H1 (cell line): ENCODE measurements around the gene PPIF. TPM values are rescaled to one million over a fixed set of nuclear protein-coding genes. Genes with fewer than 3 reads are reported as not detected.
"Not testable (repeated sequence)": the region's sequence is repeated elsewhere in the genome, so short reads cannot be mapped to it uniquely, and the experiment has no call there.

ENCODE experiments used
- CTCF ChIA-PET: fragments of 300-600 bp; sonication (Branson Sonifier 250); formaldehyde crosslinking; loops from one replicate; lab custom pipeline; 2021; ENCODE audit not compliant: partially characterized antibody; lab: Charles Lee
- POLR2A ChIA-PET: fragments of 300-600 bp; sonication (Branson Sonifier 250); formaldehyde crosslinking; loops from one replicate; lab custom pipeline; 2021; ENCODE audit warnings: inconsistent platforms; ENCODE audit not compliant: partially characterized antibody; lab: Charles Lee
- DNase-seq, 2 experiments: peaks; one replicate each; pipeline versions ENCODE4 v3.0.0 to v3.0.0-alpha.2; 2010 to 2022; ENCODE audit warnings: low spot score in 2 of 2, low read depth in 1 of 2, mixed read lengths in 1 of 2
- FAIRE-seq: peaks from 2 replicates; lab custom pipeline; 2011; peaks lifted over from hg19 to GRCh38; lab: Jason Lieb, UNC
- H2AFZ ChIP-seq: 2 replicates; pipeline ENCODE4 v1.8.1; 2012; ENCODE audit warnings: low read length, inconsistent platforms
- H2AK5ac ChIP-seq: 2 replicates; pipeline ENCODE4 v1.6.1; 2013; ENCODE audit warnings: low read depth, low read length
- H2BK120ac ChIP-seq: replicated peaks from 2 replicates; pipeline ENCODE3; 2013; ENCODE audit warnings: low read depth, low read length, inconsistent platforms
- H2BK12ac ChIP-seq: 2 replicates; pipeline ENCODE4 v1.6.1; 2013; ENCODE audit warnings: low read depth, low read length
- H2BK15ac ChIP-seq: 2 replicates; pipeline ENCODE4 v1.6.1; 2013; ENCODE audit warnings: low read length
- H2BK20ac ChIP-seq: 2 replicates; pipeline ENCODE4 v1.6.1; 2013; ENCODE audit warnings: low read length
- H2BK5ac ChIP-seq: 2 replicates; pipeline ENCODE4 v1.6.1; 2013; ENCODE audit warnings: low read depth, low read length
- H3K14ac ChIP-seq: 2 replicates; pipeline ENCODE4 v1.6.1; 2013; ENCODE audit warnings: inconsistent platforms; ENCODE audit not compliant: insufficient read length
- H3K18ac ChIP-seq: 2 replicates; pipeline ENCODE4 v1.6.1; 2013; ENCODE audit warnings: low read length; ENCODE audit errors: extremely low read depth
- H3K23ac ChIP-seq: 2 replicates; pipeline ENCODE4 v1.6.1; 2013; ENCODE audit warnings: inconsistent platforms; ENCODE audit not compliant: insufficient read length
- H3K23me2 ChIP-seq: 2 replicates; pipeline ENCODE4 v1.6.1; 2013; ENCODE audit warnings: low read depth, low read length
- H3K27ac ChIP-seq: 2 replicates; pipeline ENCODE4 v1.6.1; 2011; ENCODE audit warnings: low read depth, low read length, inconsistent platforms
- H3K27me3 ChIP-seq, 4 experiments: replicated peaks in 1 of 4; 1 replicate in 1 of 4; 2 replicates in 3 of 4; pipeline versions ENCODE4 v1.6.1 to v1.8.1; 2011 to 2013; ENCODE audit warnings: low read length in 3 of 4, mild to moderate bottlenecking in 3 of 4, inconsistent platforms in 2 of 4, mixed read lengths in 2 of 4, moderate library complexity in 1 of 4; ENCODE audit not compliant: control insufficient read depth in 3 of 4, insufficient read depth in 3 of 4; ENCODE audit errors: extremely low read depth in 1 of 4
- H3K36me3 ChIP-seq, 4 experiments: 2 replicates each; pipeline versions ENCODE4 v1.6.1 to v1.8.1; 2011 to 2013; ENCODE audit warnings: mild to moderate bottlenecking in 4 of 4, low read length in 3 of 4, moderate library complexity in 2 of 4, control low read depth in 1 of 4, inconsistent platforms in 1 of 4; ENCODE audit not compliant: insufficient read depth in 4 of 4, control insufficient read depth in 2 of 4
- H3K4ac ChIP-seq: replicated peaks from 2 replicates; pipeline ENCODE3; 2013; ENCODE audit warnings: low read length, low read depth, mixed read lengths, inconsistent platforms; ENCODE audit not compliant: insufficient read length
- H3K4me1 ChIP-seq, 4 experiments: replicated peaks in 1 of 4; 1 replicate in 1 of 4; 2 replicates in 3 of 4; pipeline versions ENCODE4 v1.6.1 to v1.8.1; 2011 to 2013; ENCODE audit warnings: low read length in 3 of 4, inconsistent platforms in 2 of 4, mixed read lengths in 1 of 4; ENCODE audit not compliant: insufficient read depth in 4 of 4, control insufficient read depth in 3 of 4
- H3K4me2 ChIP-seq, 2 experiments: 2 replicates each; pipeline versions ENCODE4 v1.6.1 to v1.8.1; 2011 to 2013; ENCODE audit warnings: low read depth in 2 of 2, low read length in 2 of 2, control low read depth in 1 of 2, inconsistent platforms in 1 of 2, mild to moderate bottlenecking in 1 of 2; ENCODE audit not compliant: insufficient read depth in 1 of 2
- H3K4me3 ChIP-seq, 4 experiments: fragments of 200-600, 300-600 bp in 1 of 4; sonication (generic), shearing (Covaris generic), sonication (Bioruptor Twin) in 1 of 4; 2 replicates each; pipeline versions ENCODE4 v1.5.1 to v1.8.1; 2011 to 2016; ENCODE audit warnings: low read length in 4 of 4, low read depth in 3 of 4, control low read depth in 2 of 4, inconsistent platforms in 2 of 4, mild to moderate bottlenecking in 2 of 4, mixed read lengths in 1 of 4, moderate library complexity in 1 of 4; ENCODE audit not compliant: insufficient read depth in 2 of 4; ENCODE audit errors: extremely low read depth in 1 of 4
- H3K56ac ChIP-seq: replicated peaks from 2 replicates; pipeline ENCODE3; 2013; ENCODE audit warnings: low read depth, mild to moderate bottlenecking, mixed read lengths, low read length, inconsistent platforms; ENCODE audit not compliant: insufficient read length
- H3K79me1 ChIP-seq: 2 replicates; pipeline ENCODE4 v1.6.1; 2013; ENCODE audit warnings: low read depth, low read length, control low read depth
- H3K79me2 ChIP-seq, 2 experiments: 2 replicates each; pipeline versions ENCODE4 v1.6.1 to v1.8.1; 2012 to 2013; ENCODE audit warnings: low read length in 2 of 2, mild to moderate bottlenecking in 2 of 2, inconsistent platforms in 1 of 2; ENCODE audit not compliant: insufficient read depth in 2 of 2, control insufficient read depth in 1 of 2
- H3K9ac ChIP-seq, 4 experiments: replicated peaks in 1 of 4; 1 replicate in 1 of 4; 2 replicates in 3 of 4; pipeline versions ENCODE4 v1.6.1 to v1.8.1; 2011 to 2013; ENCODE audit warnings: low read depth in 3 of 4, low read length in 3 of 4, control low read depth in 2 of 4, mild to moderate bottlenecking in 2 of 4, moderate library complexity in 2 of 4, inconsistent platforms in 1 of 4; ENCODE audit errors: extremely low read depth in 1 of 4
- H3K9me3 ChIP-seq, 2 experiments: 2 replicates each; pipeline versions ENCODE4 v1.6.1 to v1.8.1; 2012 to 2013; ENCODE audit warnings: mild to moderate bottlenecking in 2 of 2, moderate library complexity in 2 of 2, control low read depth in 1 of 2, inconsistent platforms in 1 of 2, low read depth in 1 of 2, low read length in 1 of 2, mixed read lengths in 1 of 2; ENCODE audit not compliant: insufficient read depth in 2 of 2
- H4K20me1 ChIP-seq, 2 experiments: replicated peaks in 1 of 2; 2 replicates each; pipeline versions ENCODE3 to v1.8.1; 2011 to 2013; ENCODE audit warnings: inconsistent platforms in 2 of 2, low read length in 2 of 2, mild to moderate bottlenecking in 1 of 2; ENCODE audit not compliant: insufficient read depth in 2 of 2, control insufficient read depth in 1 of 2
- H4K5ac ChIP-seq: 2 replicates; pipeline ENCODE4 v1.6.1; 2013; ENCODE audit warnings: low read length, low read depth, mixed read lengths, inconsistent platforms; ENCODE audit not compliant: insufficient read length
- H4K8ac ChIP-seq: 2 replicates; pipeline ENCODE4 v1.8.0; 2013; ENCODE audit warnings: mild to moderate bottlenecking, moderate library complexity, low read length, inconsistent platforms; ENCODE audit not compliant: insufficient read depth; ENCODE audit errors: extremely low read depth
- H4K91ac ChIP-seq: replicated peaks from 2 replicates; pipeline ENCODE3; 2013; ENCODE audit warnings: low read length, mixed read lengths, inconsistent platforms; ENCODE audit not compliant: insufficient read length
- WGBS, 2 experiments: shearing (Covaris generic) in 1 of 2; methylation state at CpG; one replicate each; pipeline versions ENCODE4 v1.1.6 to v1.1.7; 2013 to 2015; ENCODE audit warnings: low lambda C conversion rate in 2 of 2, mixed read lengths in 2 of 2, inconsistent platforms in 1 of 2, low coverage in 1 of 2, missing lambda C conversion rate in 1 of 2; ENCODE audit not compliant: insufficient replicate concordance in 2 of 2, insufficient coverage in 1 of 2, insufficient read length in 1 of 2; ENCODE audit errors: extremely low coverage in 1 of 2, missing lambda C conversion rate in 1 of 2; 5-methylcytosine and 5-hydroxymethylcytosine counted together
- polyA plus RNA-seq, 7 experiments: library from polyadenylated mRNA; depleted of rRNA in 3 of 7; stranded (reverse) in 5 of 7; unstranded in 2 of 7; fragments of >200 nt in 5 of 7; fragments of 200-250 nt in 2 of 7; gene quantifications; 1 replicate in 5 of 7; 2 replicates in 1 of 7; 4 replicates in 1 of 7; pipeline versions ENCODE4 v1.2.1 to v1.2.3, GENCODE V29; 2011 to 2013; ENCODE audit warnings: missing spikeins in 2 of 7, mixed read lengths in 2 of 7
- total RNA-seq: library from RNA; stranded (reverse); fragmentation: NEBNext Ultra II Directional; extraction: Animal tissue kit (Norgen Biotek cat#: 25700); gene quantifications from 2 replicates; pipeline ENCODE4 v1.2.1, GENCODE V29; 2021

Gene PPIF
- total and polyA plus RNA-seq, 2 of the 8 experiments (the other 6 are each of a cell fraction or from before 2014, with no cell fraction given): 70.2 to 77.6 TPM

DNA sequence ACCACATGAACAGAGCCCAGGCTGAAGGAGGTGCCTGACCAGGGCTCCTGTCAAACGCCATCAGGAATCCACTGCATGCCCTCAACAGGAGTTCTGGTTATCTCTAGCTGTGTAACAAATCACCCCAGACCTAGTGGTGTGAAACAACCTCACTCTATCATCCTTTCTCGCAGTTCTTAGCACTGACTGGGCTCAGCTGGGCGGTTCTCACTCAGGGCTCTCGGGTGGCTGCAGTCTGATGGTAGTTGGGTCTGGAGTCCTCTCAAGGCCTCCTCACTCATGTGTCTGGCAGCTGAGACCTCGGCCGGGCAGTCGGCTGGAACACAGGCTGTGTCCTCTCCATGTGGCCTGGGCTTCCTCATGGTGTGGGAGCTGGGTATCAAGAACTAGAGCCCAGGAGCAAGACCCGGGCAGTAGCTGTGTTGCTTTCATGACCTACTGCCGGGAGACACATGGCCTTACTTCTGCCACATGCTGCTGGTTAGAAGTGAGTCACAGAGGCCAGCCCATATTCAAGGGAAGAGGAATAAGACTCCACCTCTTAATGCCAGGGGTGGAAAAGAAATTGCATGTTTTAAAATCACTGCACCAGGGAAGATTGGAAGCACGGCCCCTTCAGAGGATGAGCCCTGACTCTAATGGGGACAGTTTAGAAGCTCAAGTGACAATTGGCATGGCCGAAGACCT lies 9.3 kb upstream of the PPIF start:
- H3K9me3 ChIP-seq, H3K9ac ChIP-seq, H3K27me3 ChIP-seq, H4K91ac ChIP-seq, H2BK12ac ChIP-seq, H4K8ac ChIP-seq, H3K27ac ChIP-seq, H3K23ac ChIP-seq, FAIRE-seq, H2BK120ac ChIP-seq, H3K14ac ChIP-seq, H3K36me3 ChIP-seq, H3K4ac ChIP-seq, H2AK5ac ChIP-seq, DNase-seq, H3K23me2 ChIP-seq, H3K4me2 ChIP-seq, H2BK15ac ChIP-seq, H3K79me1 ChIP-seq, H3K56ac ChIP-seq, POLR2A ChIA-PET, H2AFZ ChIP-seq, H2BK20ac ChIP-seq, H4K20me1 ChIP-seq, H2BK5ac ChIP-seq, H3K4me3 ChIP-seq, H4K5ac ChIP-seq, H3K18ac ChIP-seq, H3K79me2 ChIP-seq: not testable (repeated sequence)
- H3K4me1 ChIP-seq: peaks cover 0 to 11% (median 0%) of the 10 kb centered on the region in 4 experiments; a peak in 3 of 7 replicates
- 100% methylated on average over 4 of the region's 11 CpGs; no CpG with 5 or more reads in 1 of the 2 experiments for WGBS, 2 experiments
- CTCF ChIA-PET: interaction anchor here (4.5 kb wide), 1 partner anchor 7 kb away, joined by 29 read pairs; no protein-coding TSS in a partner anchor
